Fibroblast of lung (primary cell): ENCODE results near the gene UNC79.

ENCODE experiments used
- CTCF ChIP-seq, 2 donors: IDR thresholded peaks in 1 of 2; conservative IDR thresholded peaks in 1 of 2; 1 replicate in 1 of 2; 2 replicates in 1 of 2; pipeline ENCODE4 v1.5.1; 2011 to 2012; ENCODE audit warnings: low read length in 2 of 2, control low read depth in 1 of 2, inconsistent platforms in 1 of 2, low read depth in 1 of 2, mild to moderate bottlenecking in 1 of 2
- EZH2 ChIP-seq: IDR thresholded peaks from 2 replicates; pipeline ENCODE4 v1.5.1; 2012; ENCODE audit warnings: low read length, control low read depth, mild to moderate bottlenecking; ENCODE audit errors: missing control alignments

DNA sequence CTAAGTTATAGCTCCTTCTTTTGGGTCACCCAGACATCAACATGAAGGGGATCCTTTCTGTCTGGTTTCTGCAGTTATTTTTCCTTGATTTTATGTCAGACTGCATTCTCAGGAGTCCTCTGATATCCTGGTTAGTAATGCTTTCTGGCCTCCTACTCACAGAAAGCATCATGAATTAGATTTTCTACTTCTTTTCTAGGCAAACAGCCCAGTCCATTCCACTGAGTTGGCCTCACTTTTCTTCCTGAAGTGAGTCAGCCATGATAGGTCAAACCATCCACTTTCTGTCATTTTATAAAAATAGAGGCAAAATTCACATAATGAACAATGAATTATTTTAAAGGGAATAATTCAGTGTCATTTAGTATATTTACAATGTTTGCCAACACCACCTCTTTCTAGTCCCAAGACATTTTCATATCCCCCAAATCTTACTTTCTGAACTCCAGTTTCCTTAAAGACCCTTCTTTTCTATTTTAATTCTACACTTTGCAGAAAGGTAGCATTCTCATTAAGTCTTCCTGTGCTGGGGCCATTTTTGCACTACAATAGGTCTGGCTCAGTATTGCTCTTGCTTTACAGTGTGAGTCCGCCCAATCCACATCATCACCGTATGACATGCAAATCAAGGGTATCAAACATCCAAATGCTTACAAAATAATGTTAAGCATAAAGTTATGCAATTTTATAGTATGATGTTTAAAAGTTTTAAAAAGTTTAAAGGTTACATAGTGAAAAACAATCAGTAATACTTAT lies 95.1 kb downstream of the UNC79 start:
- TF ChIP-seq CTCF (conservative IDR thresholded peaks at IDR 0.05 in 1 of 2, IDR thresholded peaks at IDR 0.05 in 1 of 2; ENCODE audit: low read depth in 1 of 2, low read length in 2 of 2) (no peak), EZH2 (no peak)
